GM11168 (cell line): ENCODE results near the gene OR2T29.
"Not testable (repeated sequence)": the region's sequence is repeated elsewhere in the genome, so short reads cannot be mapped to it uniquely, and the experiment has no call there.

ENCODE experiments used
- in situ Hi-C: fragments of 300-500 bp; cut with MboI; formaldehyde crosslinking; loops from one replicate; pipeline ENCODE4 v1.12.0; 2022; ENCODE audit warnings: low sequenced_read_pairs; ENCODE audit not compliant: unreplicated experiment

The OR2T29 gene, protein sequence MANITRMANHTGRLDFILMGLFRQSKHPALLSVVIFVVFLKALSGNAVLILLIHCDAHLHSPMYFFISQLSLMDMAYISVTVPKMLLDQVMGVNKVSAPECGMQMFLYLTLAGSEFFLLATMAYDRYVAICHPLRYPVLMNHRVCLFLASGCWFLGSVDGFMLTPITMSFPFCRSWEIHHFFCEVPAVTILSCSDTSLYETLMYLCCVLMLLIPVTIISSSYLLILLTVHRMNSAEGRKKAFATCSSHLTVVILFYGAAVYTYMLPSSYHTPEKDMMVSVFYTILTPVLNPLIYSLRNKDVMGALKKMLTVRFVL

DNA sequence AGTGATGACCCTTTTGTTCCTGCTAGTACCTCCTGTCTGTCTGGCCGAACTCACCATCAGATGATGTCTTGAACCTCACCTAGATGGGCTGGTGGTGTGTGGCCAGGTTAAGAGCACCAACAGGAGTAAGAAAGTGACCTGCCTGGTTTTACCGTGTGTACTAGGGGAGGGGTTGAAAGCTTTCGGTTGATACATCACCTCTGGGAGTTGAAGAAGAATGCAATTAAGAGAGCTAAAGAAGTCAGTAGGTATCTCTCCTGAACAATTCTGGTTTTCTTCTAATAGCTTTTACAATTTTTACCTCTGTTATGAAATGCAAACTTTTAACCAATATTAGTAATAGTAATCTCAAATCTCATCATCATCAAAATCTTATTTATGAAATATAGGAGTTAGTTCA is at the start of gene OR2T29:
Gene OR2T29, minus strand, starts transcription at position 101 of the 400 bp plus-strand sequence. CDS start 3,281 bp downstream, outside the sequence.
- in situ Hi-C loops: not testable (repeated sequence)

DNA sequence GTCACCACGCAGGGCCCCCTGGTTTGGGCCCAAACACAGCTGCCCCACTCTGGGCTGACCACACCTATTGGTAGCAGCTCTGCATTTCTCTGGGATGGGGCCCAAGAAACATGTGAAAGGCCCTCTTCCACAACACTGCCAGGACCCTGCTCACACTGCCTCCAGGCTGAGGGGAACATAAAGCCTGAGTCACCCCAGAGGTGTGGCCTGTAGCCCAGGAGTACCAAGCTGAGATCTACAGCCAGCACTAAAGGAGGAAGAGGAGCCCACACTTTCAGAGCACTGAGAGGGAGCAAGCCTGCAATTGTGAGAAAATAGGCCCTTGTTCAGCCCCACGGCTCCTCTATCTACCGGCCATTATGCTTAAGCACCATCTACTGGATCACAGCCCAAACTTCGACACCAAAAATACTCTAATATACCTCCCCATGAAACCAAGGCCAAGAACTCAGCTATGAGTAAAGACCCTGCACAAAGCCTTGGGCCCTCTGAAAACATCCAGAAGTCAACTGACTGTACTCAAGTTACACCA is 49.4 kb upstream of the OR2T29 start:
- in situ Hi-C loops: no loop called here

DNA sequence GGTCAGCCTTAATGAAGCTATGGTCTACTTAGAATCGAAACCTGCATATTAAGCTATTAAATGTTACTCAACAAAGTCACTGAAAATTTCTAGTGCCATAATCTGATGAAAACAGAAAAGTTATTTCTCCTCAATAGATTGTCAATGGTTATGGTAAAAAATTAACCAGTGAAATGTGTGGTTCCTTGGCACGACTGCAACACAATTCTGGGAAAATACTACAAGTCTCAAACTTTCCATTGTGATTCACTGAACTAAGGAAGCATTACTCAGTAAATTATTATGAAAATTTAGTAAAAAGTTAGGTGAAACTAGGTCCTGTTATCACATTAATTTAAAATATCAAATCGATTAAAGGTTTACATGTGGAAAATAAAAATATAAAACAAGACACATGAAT is 47.7 kb upstream of the OR2T29 start:
- in situ Hi-C loops: no loop called here

DNA sequence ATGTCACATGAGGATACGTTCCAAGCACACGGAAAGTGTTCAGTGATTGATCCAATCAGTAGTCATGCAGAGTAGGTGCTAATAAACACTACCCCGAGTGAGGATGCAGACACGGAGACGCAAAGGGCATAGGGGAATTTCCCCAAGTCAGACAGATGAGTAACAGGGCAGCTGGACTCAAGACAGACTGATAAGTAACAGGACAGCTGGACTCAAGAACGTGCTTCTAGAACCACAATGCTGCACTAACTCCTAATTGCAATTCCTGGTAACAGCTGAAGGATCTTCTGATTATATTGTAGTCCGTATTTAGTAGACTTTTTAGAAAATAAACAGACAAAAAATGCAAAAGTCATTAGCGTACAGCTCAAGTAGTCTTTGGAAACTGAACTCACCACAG is 36.8 kb upstream of the OR2T29 start:
- in situ Hi-C loops: no loop called here

DNA sequence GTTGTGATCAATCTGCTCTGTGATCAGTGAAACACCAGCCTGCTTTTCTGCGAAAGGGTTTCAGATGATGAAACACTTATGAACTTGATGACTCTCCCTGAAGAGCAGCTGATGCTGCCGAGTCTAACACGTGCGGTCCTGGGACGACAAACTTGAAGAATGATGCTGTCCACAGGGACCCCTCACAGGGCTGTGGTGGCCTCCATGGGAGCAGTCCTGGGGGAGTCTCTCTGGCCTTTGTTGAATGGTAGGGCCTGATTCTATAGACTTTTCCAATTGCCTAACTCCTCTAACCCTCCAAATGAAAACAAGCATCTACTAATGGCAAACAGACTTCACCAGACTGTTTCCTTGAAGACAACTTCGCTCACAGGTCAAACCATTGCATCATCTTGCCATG is 35.0 kb upstream of the OR2T29 start, which contains the start of gene OR2T10:
Gene OR2T10, minus strand, starts transcription at position 112 of the 400 bp plus-strand sequence. CDS start 3,932 bp downstream, outside the sequence.
- in situ Hi-C loops: no loop called here

DNA sequence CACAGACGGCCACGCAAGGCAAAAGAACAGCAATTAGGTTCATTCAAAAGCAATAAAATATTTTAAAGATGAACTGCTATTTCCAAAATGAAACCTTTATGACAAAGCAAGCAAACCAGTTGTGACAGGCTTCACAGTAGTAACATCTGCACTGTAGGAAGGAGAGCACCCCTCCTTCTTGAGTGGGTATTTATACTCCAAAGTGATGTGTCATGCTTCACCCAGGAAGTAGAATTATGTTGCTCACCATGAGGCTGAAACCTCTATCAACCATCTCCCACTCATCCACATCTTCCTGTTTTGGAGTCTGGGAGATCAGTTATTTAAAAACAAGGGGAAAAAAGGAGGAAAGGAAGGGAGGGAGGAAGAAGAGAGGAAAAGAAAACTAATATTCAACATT is 34.0 kb upstream of the OR2T29 start:
- in situ Hi-C loops: no loop called here

DNA sequence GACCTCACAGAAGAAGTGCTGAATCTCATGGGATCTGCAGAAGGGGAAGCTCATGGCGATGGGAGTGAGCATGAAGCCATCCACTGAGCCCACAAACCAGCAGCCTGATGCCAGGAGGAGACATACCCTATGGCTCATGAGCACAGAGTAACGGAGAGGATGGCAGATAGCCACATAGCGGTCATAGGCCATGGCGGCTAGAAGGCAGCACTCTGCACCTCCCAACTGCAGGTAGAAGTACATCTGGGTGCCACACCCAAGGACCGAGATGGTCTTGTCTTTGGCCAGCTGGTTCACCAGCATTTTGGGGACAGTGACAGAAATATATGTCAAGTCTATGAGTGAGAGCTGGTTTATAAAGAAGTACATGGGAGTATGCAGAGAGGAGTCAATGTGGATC is 30.7 kb upstream of the OR2T29 start:
- in situ Hi-C loops: no loop called here

DNA sequence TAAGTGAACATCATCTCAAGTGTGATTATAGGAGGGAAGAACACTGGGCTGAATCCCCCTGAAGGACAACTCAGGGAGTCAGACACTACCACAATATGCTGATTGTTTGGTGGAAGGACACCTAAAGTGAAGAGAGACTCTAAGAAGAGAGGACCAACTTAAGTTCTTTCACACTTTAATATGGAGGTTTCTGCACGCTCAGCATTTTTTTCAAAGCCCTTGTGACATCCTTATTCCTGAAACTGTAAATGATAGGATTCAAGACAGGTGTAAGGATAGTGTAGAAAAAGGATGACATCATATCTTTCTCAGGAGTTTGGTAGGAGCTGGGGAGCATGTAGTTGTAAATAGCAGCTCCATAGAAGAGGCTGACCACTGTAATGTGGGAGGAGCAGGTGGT is 30.1 kb upstream of the OR2T29 start:
- in situ Hi-C loops: no loop called here

DNA sequence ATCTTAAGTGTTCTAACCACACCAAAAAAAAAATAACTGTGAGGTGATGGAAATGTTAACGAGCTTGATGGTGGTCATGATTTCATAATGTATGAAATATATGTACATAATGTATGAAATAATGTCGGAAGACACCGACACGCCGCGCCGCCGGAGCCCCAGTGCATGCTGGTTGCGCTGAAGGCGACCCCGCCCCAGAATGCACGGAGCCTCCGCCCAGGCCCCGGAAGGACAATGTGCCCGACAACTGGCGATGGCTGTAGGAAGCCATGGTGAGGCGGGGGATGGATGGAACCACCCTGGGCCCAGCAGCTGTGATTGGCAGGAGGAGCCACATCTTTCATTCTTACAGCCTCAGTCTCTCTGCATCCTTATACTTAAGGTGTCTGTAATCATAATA is 27.5 kb upstream of the OR2T29 start:
- in situ Hi-C loops: no loop called here

DNA sequence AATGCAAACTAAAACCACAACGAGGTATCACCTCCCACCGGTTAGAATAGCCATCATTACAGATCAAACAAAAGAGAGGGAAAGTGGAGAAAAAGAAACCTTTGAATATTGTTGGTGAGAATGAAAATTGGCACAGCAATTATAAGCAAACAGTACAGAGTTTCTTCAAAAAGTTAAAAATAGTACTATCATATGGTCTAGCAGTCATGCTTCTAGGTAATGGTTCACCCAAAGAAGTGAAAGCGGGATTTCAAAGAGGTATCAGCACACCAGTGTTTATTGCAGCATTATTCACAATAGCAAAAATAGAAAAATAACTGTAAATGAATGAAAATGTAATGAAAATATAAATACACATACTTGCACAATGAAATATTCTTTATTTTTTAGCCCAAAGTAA is 26.8 kb upstream of the OR2T29 start:
- in situ Hi-C loops: no loop called here

DNA sequence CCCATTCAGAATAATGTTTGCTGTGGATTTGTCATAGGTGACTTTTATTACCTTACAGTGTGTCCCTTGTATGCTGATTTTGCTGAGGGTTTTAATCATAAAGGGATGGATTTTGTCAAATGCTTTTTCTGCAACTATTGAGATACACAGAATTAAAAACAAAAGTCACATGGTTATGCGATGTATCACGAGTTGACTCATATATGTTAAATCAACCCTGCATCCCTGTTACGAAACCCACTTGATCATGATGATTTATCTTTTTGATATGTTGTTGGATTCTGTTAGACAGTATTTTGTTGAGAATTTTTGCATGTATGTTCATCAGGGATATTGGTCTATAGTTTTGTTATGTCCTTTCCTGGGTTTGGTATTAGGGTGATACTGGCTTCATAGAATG is 22.7 kb upstream of the OR2T29 start:
- in situ Hi-C loops: no loop called here

DNA sequence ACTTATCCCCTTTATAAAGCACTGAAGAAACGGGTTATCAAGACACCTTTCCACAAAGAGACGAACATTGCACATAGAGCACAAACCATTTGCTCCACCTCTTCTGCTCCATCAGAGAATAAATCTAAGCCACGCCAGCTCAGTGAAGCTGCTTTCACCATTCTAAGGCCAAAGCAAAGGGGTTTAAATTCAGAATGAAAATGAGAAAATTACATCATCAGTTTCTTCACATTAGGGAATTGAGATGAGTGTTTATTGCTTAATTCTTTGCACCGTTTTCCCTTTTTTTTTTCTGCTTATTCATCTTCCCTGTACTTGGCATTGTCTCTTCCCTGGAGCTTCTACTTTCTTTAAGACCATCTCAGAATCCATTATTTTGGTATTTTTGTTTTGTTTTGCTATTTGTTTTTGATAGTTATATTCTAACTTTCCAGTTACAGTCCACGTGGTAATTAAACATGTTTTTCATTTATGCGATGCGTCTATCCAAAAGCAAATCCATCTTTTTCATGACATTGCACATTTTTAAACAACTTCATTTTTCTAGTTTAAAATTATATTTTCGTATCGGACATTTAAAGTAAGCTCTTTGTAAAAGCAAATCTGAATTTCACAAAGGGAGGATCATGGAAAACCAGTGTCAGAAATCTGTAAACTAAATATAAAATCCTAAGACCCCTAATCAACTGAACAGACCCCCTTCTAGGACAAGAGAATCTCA is 13.8 kb upstream of the OR2T29 start:
- in situ Hi-C loops: no loop called here

DNA sequence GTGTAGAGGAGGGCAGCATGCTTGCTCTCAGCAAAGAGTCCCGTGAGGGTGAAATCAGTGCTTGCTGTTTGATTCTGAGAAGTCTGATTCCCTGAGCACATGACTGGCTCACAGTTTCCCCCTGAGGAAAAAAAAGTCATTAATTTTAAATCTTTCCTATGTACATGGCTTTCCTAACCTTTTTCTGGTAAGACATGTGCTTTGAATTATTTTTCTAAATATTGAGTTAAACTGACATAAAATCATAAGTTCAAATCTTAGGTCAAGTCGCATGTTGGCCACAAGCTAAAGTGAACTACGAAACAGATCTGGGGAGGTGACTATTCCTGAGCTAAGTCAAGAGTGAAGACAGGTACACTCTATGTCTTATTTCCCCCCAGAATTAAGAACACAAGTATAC is 12.1 kb upstream of the OR2T29 start, which contains the start of gene OR2T34:
Gene OR2T34, minus strand, starts transcription at position 101 of the 400 bp plus-strand sequence. Its CDS starts 0 bp downstream, at position 101.
- in situ Hi-C loops: loop anchor here (5.0 kb wide), 1 partner anchor 97 kb away; no protein-coding TSS in a partner anchor

DNA sequence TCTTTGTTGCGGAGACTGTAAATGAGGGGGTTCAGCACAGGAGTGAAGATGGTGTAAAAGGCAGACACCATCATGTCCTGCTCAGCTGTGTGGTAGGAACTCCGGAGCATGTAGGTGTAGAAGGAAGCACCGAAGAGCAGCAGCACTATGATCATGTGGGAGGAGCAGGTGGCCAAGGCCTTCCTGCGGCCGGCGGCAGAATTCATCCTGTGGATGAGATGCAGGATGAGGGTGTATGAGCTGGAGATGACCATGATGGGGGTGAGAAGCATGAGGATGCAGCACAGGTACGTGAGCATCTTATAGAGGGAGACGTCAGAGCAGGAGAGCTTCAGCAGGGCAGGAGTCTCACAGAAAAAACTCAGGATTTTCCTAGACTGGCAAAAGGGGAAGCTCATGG is 11.3 kb upstream of the OR2T29 start:
- in situ Hi-C loops: loop anchor here (5.0 kb wide), 1 partner anchor 97 kb away; no protein-coding TSS in a partner anchor

DNA sequence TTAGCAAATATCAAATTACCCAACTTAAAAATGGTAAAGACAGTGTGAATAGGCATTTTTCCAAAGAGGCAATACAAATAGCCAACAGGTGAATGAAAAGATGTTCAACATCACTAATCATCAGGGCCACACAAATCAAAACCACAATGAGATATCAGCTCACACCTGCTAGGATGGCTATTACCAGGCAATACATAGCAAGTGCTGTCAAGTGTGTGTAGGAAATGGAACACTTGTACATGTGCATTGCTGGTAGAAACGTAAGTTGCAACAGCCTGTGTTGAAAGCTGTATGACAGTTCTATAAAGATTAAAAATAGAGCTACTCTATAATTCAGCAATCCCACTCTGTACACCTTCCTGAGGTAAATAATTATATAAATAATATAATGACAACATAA is 9.5 kb upstream of the OR2T29 start:
- in situ Hi-C loops: loop anchor here (5.0 kb wide), 1 partner anchor 95 kb away; no protein-coding TSS in a partner anchor

DNA sequence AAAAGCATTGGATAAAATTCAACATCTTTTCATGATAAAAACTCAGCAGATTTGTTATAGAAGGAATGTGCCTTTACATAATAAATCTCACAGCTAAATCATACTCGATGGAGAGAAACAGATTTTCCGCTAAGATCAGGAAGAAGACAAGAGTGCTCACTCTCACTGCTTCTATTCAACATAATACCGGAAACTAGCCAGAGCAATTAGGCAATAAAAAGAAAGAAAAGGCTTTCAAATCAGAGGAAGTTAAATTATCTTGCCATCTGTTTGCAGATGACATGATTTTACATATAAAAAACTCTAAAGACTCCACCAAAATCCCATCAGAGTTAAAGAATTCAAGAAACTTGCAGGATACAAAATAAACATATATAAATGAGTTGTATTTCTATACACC is 8.2 kb upstream of the OR2T29 start:
- in situ Hi-C loops: loop anchor here (5.0 kb wide), 1 partner anchor 94 kb away; no protein-coding TSS in a partner anchor

DNA sequence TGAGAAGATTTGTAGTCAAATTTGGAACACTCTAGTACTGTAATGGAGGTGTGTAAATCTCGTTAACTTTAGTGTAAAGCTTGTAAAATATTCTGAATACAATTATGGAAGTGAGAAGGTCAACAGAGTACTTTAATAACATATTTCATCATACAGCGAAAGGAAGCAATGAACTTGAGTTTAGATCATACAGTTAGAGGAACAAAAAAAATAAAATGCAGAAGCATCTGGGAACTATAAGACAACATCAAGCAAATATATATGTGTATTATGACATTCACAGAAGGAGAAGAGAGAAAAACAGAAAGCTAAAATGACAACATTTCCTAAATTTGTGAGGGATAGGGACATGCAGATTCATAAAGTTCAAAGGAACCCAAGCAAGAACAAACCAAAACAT is 6.5 kb upstream of the OR2T29 start:
- in situ Hi-C loops: not testable (repeated sequence)

DNA sequence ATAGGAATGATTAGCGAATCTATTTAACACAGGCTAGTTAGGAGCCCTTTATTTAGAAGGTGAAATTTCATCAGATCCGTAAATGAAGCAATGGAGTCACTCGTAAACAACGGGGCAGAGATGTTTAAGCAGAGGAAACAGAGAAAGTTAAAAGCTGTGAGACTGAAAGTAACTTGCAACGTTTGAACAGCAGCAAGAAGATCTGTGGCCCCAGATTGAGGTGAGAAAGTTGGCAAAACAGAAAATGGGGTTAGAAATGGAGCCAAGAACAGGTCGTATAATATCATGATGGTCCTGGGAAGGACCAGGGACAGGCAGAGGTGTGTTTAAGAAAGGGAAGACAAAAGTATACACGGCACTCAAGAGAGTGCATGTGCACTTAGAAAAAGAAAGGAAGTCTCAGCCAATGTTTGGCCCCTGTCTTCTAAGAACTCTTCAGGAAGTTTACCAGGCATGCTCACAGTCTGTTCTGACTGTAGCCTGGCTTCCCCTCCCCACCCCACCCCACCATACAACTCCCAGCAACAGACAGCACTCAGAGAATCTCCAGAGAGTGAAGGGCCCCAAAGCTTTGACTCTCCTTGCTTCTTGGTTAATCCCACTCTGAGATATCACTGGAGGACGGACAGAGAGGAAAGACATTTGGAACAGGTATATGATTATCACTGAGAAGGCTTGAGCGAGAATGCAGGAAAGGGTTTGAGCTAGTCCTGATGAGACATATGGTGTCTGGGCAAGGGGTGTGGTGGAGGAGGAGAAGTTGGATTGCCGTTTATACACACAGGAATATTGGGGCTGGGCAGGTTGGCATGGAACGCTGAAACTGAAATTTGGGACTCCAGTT is 3.2 kb upstream of the OR2T29 start:
- in situ Hi-C loops: not testable (repeated sequence)

DNA sequence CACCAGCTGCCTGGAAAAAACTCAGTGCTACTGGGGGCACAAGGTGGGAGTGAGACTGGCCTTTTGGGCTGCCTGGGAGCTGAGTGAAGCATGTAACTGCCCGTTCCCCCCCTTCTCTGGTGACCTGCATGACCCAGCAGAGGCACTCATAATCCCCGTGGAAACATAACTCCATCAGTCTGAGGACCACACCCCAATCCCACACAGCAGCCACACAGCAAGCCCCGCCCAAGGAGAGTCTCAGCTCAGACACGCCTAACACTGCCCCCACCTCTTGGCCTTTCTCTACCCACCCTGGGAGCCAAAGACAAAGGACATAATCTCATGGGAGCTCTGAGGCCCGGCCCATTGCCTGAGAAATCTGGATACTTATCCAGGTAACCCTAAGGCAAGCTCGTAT is 11.5 kb downstream of the OR2T29 start:
- in situ Hi-C loops: not testable (repeated sequence)

DNA sequence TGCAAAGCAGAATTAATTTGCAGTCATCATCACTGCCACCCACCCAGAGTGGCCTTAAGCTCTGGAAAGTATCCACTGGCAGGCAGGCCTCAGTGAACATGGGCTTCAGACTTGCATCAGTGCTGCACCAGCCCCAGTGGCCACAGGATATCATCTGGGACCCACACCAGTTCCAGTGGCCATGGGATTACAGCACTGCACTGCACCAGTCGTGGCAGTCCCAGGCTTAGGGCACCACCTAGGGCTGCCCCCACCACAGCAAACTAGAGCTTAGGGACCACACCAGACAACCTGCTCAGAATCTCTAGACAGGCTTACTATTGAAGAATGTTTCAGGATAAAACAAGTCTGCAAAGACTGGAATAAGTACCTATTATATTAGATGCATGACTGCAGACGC is 15.2 kb downstream of the OR2T29 start:
- in situ Hi-C loops: loop anchor here (5.0 kb wide), 1 partner anchor 45 kb away; no protein-coding TSS in a partner anchor
